NCI-H226 (cell line): ENCODE data around the gene GRAMD4.

Experiments used
- DNase-seq: peaks from one replicate; pipeline ENCODE4 v3.0.0-alpha.2; 2015

Gene GRAMD4

GRCh38 chr22:46619830-46620501, at the start of gene GRAMD4:
GRAMD4 (plus strand) TSS chr22:46620386; CDS start chr22:46626800, 6,414 bp downstream.
- no peak for DNase-seq

GRCh38 chr22:46571642-46572250, 48.4 kb upstream of the GRAMD4 start:
- DNase-seq: no peak

GRCh38 chr22:46572911-46573780, 47.0 kb upstream of the GRAMD4 start:
- DNase-seq: no peak

- no peak for DNase-seq
Measured at GRCh38 chr22:46573781-46574437, 46.3 kb upstream of the GRAMD4 start.

- no peak for DNase-seq
Measured at GRCh38 chr22:46574438-46574992, 45.7 kb upstream of the GRAMD4 start.

- DNase-seq: peak; percentile 21
Measured at GRCh38 chr22:46574993-46575910, 44.9 kb upstream of the GRAMD4 start.

GRCh38 chr22:46575911-46576555, 44.2 kb upstream of the GRAMD4 start:
- no peak for DNase-seq

GRCh38 chr22:46576556-46577367, 43.4 kb upstream of the GRAMD4 start:
- no peak for DNase-seq

GRCh38 chr22:46577368-46578249, 42.6 kb upstream of the GRAMD4 start:
- DNase-seq: no peak

GRCh38 chr22:46578251-46578823, 41.8 kb upstream of the GRAMD4 start:
- no peak for DNase-seq

GRCh38 chr22:46578824-46579561, 41.2 kb upstream of the GRAMD4 start:
- DNase-seq: no peak

GRCh38 chr22:46579751-46580449, 40.3 kb upstream of the GRAMD4 start:
- DNase-seq: no peak

- DNase-seq: no peak
Measured at GRCh38 chr22:46580940-46581537, 39.1 kb upstream of the GRAMD4 start.

- no peak for DNase-seq
Measured at GRCh38 chr22:46581538-46582244, 38.5 kb upstream of the GRAMD4 start.

- no peak for DNase-seq
Measured at GRCh38 chr22:46582281-46582933, 37.8 kb upstream of the GRAMD4 start.

- no peak for DNase-seq
Measured at GRCh38 chr22:46583571-46583970, 36.6 kb upstream of the GRAMD4 start.
